ENCODE data around the gene FHOD3. TPM values are rescaled to one million over a fixed set of nuclear protein-coding genes. Genes with fewer than 3 reads are reported as not detected.

FHOD3 gene
- total RNA-seq, 4 donors from 2014 or later, result 24.1 to 51.4 (median 33.8) TPM

DNA sequence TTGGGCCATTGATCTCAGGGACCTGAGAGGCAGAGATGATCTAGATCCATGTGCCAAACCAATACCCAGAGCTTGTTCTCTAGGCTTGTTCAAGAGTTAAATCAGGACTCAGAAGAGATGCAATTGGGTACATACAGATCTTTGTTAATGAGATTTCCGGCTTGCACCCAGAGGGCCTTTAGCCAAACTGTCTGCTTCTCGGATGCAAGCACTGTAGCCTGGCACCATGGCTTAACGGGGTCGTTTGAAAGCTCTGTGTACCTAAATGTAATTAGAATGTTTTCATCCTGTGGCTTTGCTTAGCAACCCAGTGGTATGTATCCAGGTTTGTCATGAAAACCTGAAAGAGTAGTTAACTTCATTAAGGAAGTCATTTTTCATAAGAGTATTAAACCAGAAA, 437.1 kb downstream of the FHOD3 start:
- Histone ChIP-seq H3K9me3 (no peaks in the 10 kb centered on the region), H3K36me3 (peaks cover 0 to 44% (median 26%) of the 10 kb centered on the region in 4 donors), H3K4me1 (no peaks in the 10 kb centered on the region), H3K27ac (replicated peaks in 1 of 4) (no peak overlapping the region), H3K27me3 (no peaks in the 10 kb centered on the region), H3K4me3 (no peak overlapping the region)
- intact Hi-C loops (cut with DNase I), result no loop called here
- DNase-seq (ENCODE audit: extremely low spot score), result peak; percentile 78
- 86% methylated on average over 4 of the region's 4 CpGs for WGBS
- TF ChIP-seq POLR2A (IDR thresholded peaks at IDR 0.05; ENCODE audit: low read depth), result no peak

DNA sequence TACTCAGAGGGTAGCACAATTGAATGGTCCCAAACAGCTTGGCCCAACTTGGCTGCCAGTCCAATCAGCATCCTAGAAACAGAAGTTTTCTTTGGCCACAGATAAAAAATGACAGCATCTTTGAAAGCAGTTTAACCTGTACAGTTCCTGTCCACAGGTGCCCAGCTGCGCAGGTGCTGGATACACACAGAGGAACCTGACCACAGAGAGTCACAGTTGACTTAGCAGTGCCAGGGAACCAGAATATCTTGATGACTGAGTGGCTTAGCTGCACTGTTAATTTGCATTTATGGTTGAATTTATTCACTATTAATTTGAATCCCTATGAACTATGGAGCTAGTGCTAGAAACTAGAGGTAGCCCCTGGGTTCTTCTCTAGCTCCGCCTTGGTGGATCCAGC, 437.6 kb downstream of the FHOD3 start:
- DNase-seq (ENCODE audit: extremely low spot score), result peak; percentile 55
- H3K36me3 ChIP-seq, result peaks cover 0 to 44% (median 26%) of the 10 kb centered on the region in 4 donors
- WGBS, result 79% methylated on average over 2 of the region's 2 CpGs

DNA sequence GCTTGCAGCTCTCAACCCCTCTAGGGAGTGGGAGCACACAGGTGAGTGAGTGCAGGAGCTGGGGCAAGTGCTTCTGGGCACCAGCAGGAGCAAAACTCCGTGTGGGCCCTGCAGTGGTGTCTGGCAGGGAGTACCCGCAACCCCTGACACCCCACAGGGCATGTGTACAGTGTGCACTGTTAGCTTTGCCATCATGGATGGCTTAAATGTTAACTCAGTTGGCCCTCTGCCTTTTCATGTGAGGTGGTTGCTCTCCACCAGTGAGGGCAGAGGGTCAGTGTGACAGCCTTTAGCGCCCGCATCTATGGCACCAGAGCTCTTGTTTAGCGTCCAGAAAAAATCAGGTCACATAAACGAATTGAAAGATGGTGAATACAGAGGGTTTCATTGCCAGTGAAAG, 438.6 kb downstream of the FHOD3 start:
- 91% methylated on average over 6 of the region's 6 CpGs for WGBS
- Histone ChIP-seq H3K9me3 (no peaks in the 10 kb centered on the region), H3K27me3 (no peaks in the 10 kb centered on the region), H3K36me3 (peaks cover 0 to 45% (median 26%) of the 10 kb centered on the region in 4 donors), H3K27ac (replicated peaks in 1 of 4) (no peak overlapping the region), H3K4me3 (no peak overlapping the region), H3K4me1 (no peaks in the 10 kb centered on the region)
- no peak for TF ChIP-seq POLR2AphosphoS5 (IDR thresholded peaks at IDR 0.05)
- TF ChIP-seq POLR2A (IDR thresholded peaks at IDR 0.05; ENCODE audit: low read depth), result no peak
- no peak for TF ChIP-seq CTCF (IDR thresholded peaks at IDR 0.05)
- no peak for TF ChIP-seq EP300 (IDR thresholded peaks at IDR 0.05)
- intact Hi-C loops (cut with DNase I), result no loop called here
- DNase-seq (ENCODE audit: extremely low spot score), result peak; percentile 26

More for the DNA sequence above, 437.6 kb downstream of the FHOD3 start:
- TF ChIP-seq POLR2A (IDR thresholded peaks at IDR 0.05; ENCODE audit: low read depth) (no peak), CTCF (IDR thresholded peaks at IDR 0.05) (no peak), POLR2AphosphoS5 (IDR thresholded peaks at IDR 0.05) (no peak), EP300 (IDR thresholded peaks at IDR 0.05) (no peak)
- no peak overlapping the region for H3K27ac ChIP-seq (replicated peaks in 1 of 4)
- no peaks in the 10 kb centered on the region for H3K4me1 ChIP-seq
- intact Hi-C loops (cut with DNase I), result no loop called here
- no peak overlapping the region for H3K4me3 ChIP-seq
- H3K9me3 ChIP-seq, result no peaks in the 10 kb centered on the region
- H3K27me3 ChIP-seq, result no peaks in the 10 kb centered on the region

- Histone ChIP-seq H3K4me3 (no peak overlapping the region), H3K9me3 (no peaks in the 10 kb centered on the region), H3K27ac (replicated peaks in 1 of 4) (no peak overlapping the region), H3K4me1 (no peaks in the 10 kb centered on the region), H3K27me3 (no peaks in the 10 kb centered on the region), H3K36me3 (peaks cover 0 to 46% (median 26%) of the 10 kb centered on the region in 4 donors)
- DNase-seq (ENCODE audit: extremely low spot score), result peak; percentile 86
- intact Hi-C loops (cut with DNase I), result no loop called here
- WGBS, result 100% methylated on average over 3 of the region's 3 CpGs
- TF ChIP-seq POLR2A (IDR thresholded peaks at IDR 0.05; ENCODE audit: low read depth) (no peak), CTCF (IDR thresholded peaks at IDR 0.05) (no peak), POLR2AphosphoS5 (IDR thresholded peaks at IDR 0.05) (no peak), EP300 (IDR thresholded peaks at IDR 0.05) (no peak)
Measured at GRCh38 chr18:36737316-36737715, 439.8 kb downstream of the FHOD3 start.

DNA sequence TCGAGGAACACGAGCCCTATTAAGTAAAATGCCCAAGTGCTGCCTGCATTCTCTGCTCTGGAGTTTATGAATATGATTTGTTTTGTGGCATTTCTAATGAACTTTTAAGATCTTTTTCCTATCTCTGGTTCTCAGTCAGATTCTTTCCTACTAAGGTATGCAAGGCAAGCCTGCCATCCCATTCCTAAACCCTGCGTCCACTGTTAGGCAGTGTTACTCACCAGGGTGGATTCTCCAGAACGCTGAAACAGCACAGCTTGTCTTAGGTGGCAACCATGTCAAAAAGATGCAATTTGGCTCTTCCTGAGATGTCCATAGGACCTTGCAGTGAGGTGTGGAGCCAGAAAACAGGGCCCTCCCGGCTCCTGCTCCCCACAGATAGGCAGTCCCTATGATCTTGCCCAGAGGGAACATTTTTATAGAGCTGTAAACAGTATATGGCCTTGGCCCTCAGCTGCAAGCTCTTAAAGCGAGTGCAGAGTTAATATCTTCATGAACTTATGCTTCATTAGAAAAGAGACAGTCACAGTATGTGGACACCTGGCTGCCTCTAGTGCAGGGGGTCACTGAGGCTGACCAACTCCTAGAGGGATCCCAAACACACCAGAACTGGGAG, 446.9 kb downstream of the FHOD3 start:
- Histone ChIP-seq H3K27ac (replicated peaks in 1 of 4) (no peak overlapping the region), H3K36me3 (peaks cover 4 to 65% (median 15%) of the 10 kb centered on the region in 4 donors), H3K4me1 (no peaks in the 10 kb centered on the region), H3K9me3 (no peaks in the 10 kb centered on the region), H3K27me3 (no peaks in the 10 kb centered on the region), H3K4me3 (no peak overlapping the region)
- no peak for DNase-seq (ENCODE audit: extremely low spot score)
- no peak for TF ChIP-seq POLR2AphosphoS5 (IDR thresholded peaks at IDR 0.05)
- TF ChIP-seq POLR2A (IDR thresholded peaks at IDR 0.05; ENCODE audit: low read depth), result no peak
- no peak for TF ChIP-seq EP300 (IDR thresholded peaks at IDR 0.05)
- TF ChIP-seq CTCF (IDR thresholded peaks at IDR 0.05), result no peak
- intact Hi-C loops (cut with DNase I), result no loop called here
- WGBS, result 81% methylated on average over 6 of the region's 6 CpGs

Data from esophagus muscularis mucosa (tissue), 4 donors.